ENCODE data around the gene DCAF12. TPM values are rescaled to one million over a fixed set of nuclear protein-coding genes. Genes with fewer than 3 reads are reported as not detected.

DCAF12 gene
- total and polyA plus RNA-seq, 2 of the 8 experiments (the other 6 are each of a cell fraction or from before 2014, with no cell fraction given), result 22.7 to 29.2 TPM

GRCh38 chr9:34171753-34172535, 45.4 kb upstream of the DCAF12 start:
- Histone ChIP-seq H3K4ac (replicated peaks; ENCODE audit: insufficient read length, low read depth, low read length) (no peak overlapping the region), H4K5ac (ENCODE audit: insufficient read length, low read depth, low read length) (no peak overlapping the region), H3K4me3 (ENCODE audit: extremely low read depth in 1 of 4, insufficient read depth in 2 of 4, low read depth in 3 of 4, low read length in 4 of 4) (no peak overlapping the region), H2AFZ (ENCODE audit: low read length) (no peak overlapping the region), H3K4me1 (replicated peaks in 1 of 4; ENCODE audit: control insufficient read depth in 3 of 4, insufficient read depth in 4 of 4, low read length in 3 of 4) (no peaks in the 10 kb centered on the region), H3K79me2 (ENCODE audit: control insufficient read depth in 1 of 2, insufficient read depth in 2 of 2, low read length in 2 of 2) (no peaks in the 10 kb centered on the region), H2AK5ac (ENCODE audit: low read depth, low read length) (no peak overlapping the region), H3K4me2 (ENCODE audit: insufficient read depth in 1 of 2, low read depth in 2 of 2, low read length in 2 of 2) (no peak overlapping the region), H2BK15ac (ENCODE audit: low read length) (no peak overlapping the region), H3K36me3 (ENCODE audit: control insufficient read depth in 2 of 4, insufficient read depth in 4 of 4, low read length in 3 of 4) (no peaks in the 10 kb centered on the region), H3K9ac (replicated peaks in 1 of 4; ENCODE audit: extremely low read depth in 1 of 4, low read depth in 3 of 4, low read length in 3 of 4) (no peak overlapping the region), H4K8ac (ENCODE audit: extremely low read depth, insufficient read depth, low read length) (no peak overlapping the region), H4K91ac (replicated peaks; ENCODE audit: insufficient read length, low read length) (no peak overlapping the region), H2BK20ac (ENCODE audit: low read length) (no peak overlapping the region), H3K9me3 (ENCODE audit: insufficient read depth in 2 of 2, low read depth in 1 of 2, low read length in 1 of 2) (no peaks in the 10 kb centered on the region), H3K56ac (replicated peaks; ENCODE audit: insufficient read length, low read depth, low read length) (no peak overlapping the region), H3K14ac (ENCODE audit: insufficient read length) (no peak overlapping the region), H3K79me1 (ENCODE audit: low read depth, low read length) (no peaks in the 10 kb centered on the region), H3K27ac (ENCODE audit: low read depth, low read length) (no peak overlapping the region), H2BK120ac (replicated peaks; ENCODE audit: low read depth, low read length) (no peak overlapping the region), H2BK12ac (ENCODE audit: low read depth, low read length) (no peak overlapping the region), H3K27me3 (replicated peaks in 1 of 4; ENCODE audit: control insufficient read depth in 3 of 4, extremely low read depth in 1 of 4, insufficient read depth in 3 of 4, low read length in 3 of 4) (no peaks in the 10 kb centered on the region), H3K23me2 (ENCODE audit: low read depth, low read length) (no peaks in the 10 kb centered on the region), H4K20me1 (replicated peaks in 1 of 2; ENCODE audit: control insufficient read depth in 1 of 2, insufficient read depth in 2 of 2, low read length in 2 of 2) (no peaks in the 10 kb centered on the region), H3K23ac (ENCODE audit: insufficient read length) (no peak overlapping the region), H3K18ac (ENCODE audit: extremely low read depth, low read length) (no peak overlapping the region), H2BK5ac (ENCODE audit: low read depth, low read length) (no peak overlapping the region)
- ChIA-PET POLR2A (ENCODE audit: partially characterized antibody) (interaction anchor here (0.5 to 1.3 kb wide), 3 partner anchors 10 to 115 kb away, joined by 3 to 4 read pairs (median 4); no protein-coding TSS in a partner anchor), CTCF (ENCODE audit: partially characterized antibody) (interaction anchor here (0.6 to 3.1 kb wide), 3 partner anchors 17 to 110 kb away, joined by 3 to 11 read pairs (median 4); no protein-coding TSS in a partner anchor)
- 93% methylated on average over 13 of the region's 15 CpGs; no CpG with 5 or more reads in 1 of the 2 experiments for WGBS, 2 experiments (ENCODE audit: extremely low coverage in 1 of 2, insufficient coverage in 1 of 2, insufficient read length in 1 of 2, insufficient replicate concordance in 2 of 2, low coverage in 1 of 2, low lambda C conversion rate in 2 of 2, missing lambda C conversion rate in 1 of 2)
- FAIRE-seq (no peak), DNase-seq (ENCODE audit: low read depth in 1 of 2, low spot score in 2 of 2) (no peak)
- no peak for TF ChIP-seq NANOG (IDR thresholded peaks at IDR 0.05; ENCODE audit: insufficient read depth, low read depth, low read length, poor library complexity, severe bottlenecking)
